Vagina (tissue), 2 donors: ENCODE results near the gene GUCY1B1.

Source experiments
- POLR2A ChIP-seq, 2 donors: fragments of 450-650 bp; IDR thresholded peaks; one replicate each; pipeline ENCODE4 v1.6.1; 2017; ENCODE audit warnings: antibody characterized with exemption in 2 of 2, mild to moderate bottlenecking in 2 of 2, moderate library complexity in 2 of 2
- POLR2AphosphoS5 ChIP-seq, 2 donors: sonication (generic); formaldehyde crosslinking; IDR thresholded peaks; one replicate each; pipeline ENCODE4 v1.9.0; 2017; ENCODE audit warnings: antibody characterized with exemption in 2 of 2, mild to moderate bottlenecking in 2 of 2, low read depth in 1 of 2; ENCODE audit not compliant: insufficient read depth in 1 of 2

DNA sequence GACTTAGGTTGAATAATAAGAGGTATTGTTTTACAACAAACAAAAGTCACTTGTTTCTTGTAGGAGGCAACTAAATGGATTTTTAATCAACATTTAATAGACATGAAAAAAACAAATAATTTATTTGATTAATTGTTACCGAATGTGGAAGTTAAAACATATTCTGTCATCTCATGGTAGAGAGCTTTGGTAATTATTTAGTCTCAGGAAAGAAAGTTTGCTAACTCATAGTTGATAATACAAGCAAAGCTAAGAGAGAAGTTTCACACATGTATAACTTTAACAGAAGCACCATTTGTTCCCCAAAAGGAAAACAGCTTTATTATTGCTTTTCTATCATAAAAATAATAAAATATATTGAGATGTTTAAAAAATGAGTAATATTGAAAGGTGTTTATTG, 47.3 kb upstream of the GUCY1B1 start:
- no peak for TF ChIP-seq POLR2A (IDR thresholded peaks at IDR 0.05)
- no peak for TF ChIP-seq POLR2AphosphoS5 (IDR thresholded peaks at IDR 0.05; ENCODE audit: insufficient read depth in 1 of 2, low read depth in 1 of 2)
